ENCODE results near the gene WDR3.

GRCh38 chr1:117967881-117968280 lies 38.3 kb downstream of the WDR3 start:
- TF ChIP-seq POLR2A (IDR thresholded peaks at IDR 0.05), result no peak
- no peak for TF ChIP-seq EP300 (IDR thresholded peaks at IDR 0.05)
- TF ChIP-seq CTCF (IDR thresholded peaks at IDR 0.05), result no peak
- no peak for TF ChIP-seq POLR2AphosphoS5 (IDR thresholded peaks at IDR 0.05)
